B cell (primary cell): Measurements from ENCODE around the gene OXA1L. TPM values are rescaled to one million over a fixed set of nuclear protein-coding genes. Genes with fewer than 3 reads are reported as not detected.

ENCODE experiments used
- ATAC-seq: fragments of 200-7000 bp; cut with Tn5 transposase; one replicate; pipeline ENCODE4 v1.10.0; 2021; ENCODE audit warnings: low read depth, mild to moderate bottlenecking, moderate number of reproducible peaks, moderate library complexity
- CTCF ChIA-PET: fragments of 350-600 bp; sonication (Branson Sonifier 250); formaldehyde crosslinking; loops from one replicate; lab custom pipeline; 2021; ENCODE audit warnings: antibody characterized with exemption, inconsistent platforms; lab: Charles Lee
- POLR2A ChIA-PET: fragments of 350-600 bp; sonication (Branson Sonifier 250); formaldehyde crosslinking; loops from one replicate; lab custom pipeline; 2021; ENCODE audit warnings: antibody characterized with exemption; lab: Charles Lee
- DNase-seq: peaks from one replicate; pipeline ENCODE4 v3.0.0; 2013
- H2AFZ ChIP-seq: 2 replicates; pipeline ENCODE4 v1.6.1; 2012; ENCODE audit warnings: mild to moderate bottlenecking, low read depth, low read length; ENCODE audit not compliant: insufficient read depth, poor library complexity, severe bottlenecking
- H3K27ac ChIP-seq, 2 donors: 1 replicate in 1 of 2; 2 replicates in 1 of 2; pipeline ENCODE4 v1.5.1; 2012 to 2013; ENCODE audit warnings: low read length in 2 of 2, mild to moderate bottlenecking in 2 of 2, moderate library complexity in 1 of 2
- H3K27me3 ChIP-seq, 4 experiments: fragments of 200-600 bp in 1 of 4; sonication (generic) in 1 of 4; replicated peaks in 1 of 4; 1 replicate in 2 of 4; 2 replicates in 2 of 4; pipeline versions ENCODE4 v1.6.1 to v1.7.0; 2013 to 2016; ENCODE audit warnings: low read length in 3 of 4, mild to moderate bottlenecking in 2 of 4, mixed read lengths in 1 of 4, moderate library complexity in 1 of 4; ENCODE audit not compliant: insufficient read depth in 4 of 4, control insufficient read depth in 3 of 4; ENCODE audit errors: control extremely low read depth in 1 of 4
- H3K36me3 ChIP-seq, 2 experiments: replicated peaks in 1 of 2; 1 replicate in 1 of 2; 2 replicates in 1 of 2; pipeline versions ENCODE4 v1.6.1 to v1.7.1; 2013; ENCODE audit warnings: low read length in 1 of 2; ENCODE audit not compliant: insufficient read depth in 2 of 2, control insufficient read depth in 1 of 2; ENCODE audit errors: control extremely low read depth in 1 of 2, extremely low read depth in 1 of 2
- H3K4me1 ChIP-seq, 2 donors: fragments of 200-600 bp in 1 of 2; sonication (generic) in 1 of 2; 1 replicate in 1 of 2; 2 replicates in 1 of 2; pipeline versions ENCODE4 v1.5.1 to v1.6.1; 2013 to 2017; ENCODE audit warnings: low read length in 2 of 2; ENCODE audit not compliant: control insufficient read depth in 2 of 2, insufficient read depth in 2 of 2
- H3K4me2 ChIP-seq: replicated peaks from 2 replicates; pipeline ENCODE3; 2012; ENCODE audit warnings: mild to moderate bottlenecking, low read depth, low read length; ENCODE audit not compliant: poor library complexity, severe bottlenecking
- H3K4me3 ChIP-seq, 5 experiments: fragments of 200-600 bp in 1 of 5; sonication (generic) in 1 of 5; 1 replicate in 3 of 5; 2 replicates in 2 of 5; pipeline versions ENCODE4 v1.5.1 to v1.7.0; 2011 to 2016; ENCODE audit warnings: low read length in 4 of 5, mild to moderate bottlenecking in 4 of 5, low read depth in 2 of 5, control low read depth in 1 of 5, moderate library complexity in 1 of 5; ENCODE audit not compliant: insufficient read depth in 1 of 5; ENCODE audit errors: control extremely low read depth in 1 of 5, extremely low read depth in 1 of 5
- H3K79me2 ChIP-seq: fragments of 200-600 bp; sonication (generic); one replicate; pipeline ENCODE4 v1.6.0; 2016; ENCODE audit warnings: low read length; ENCODE audit not compliant: control insufficient read depth, insufficient read depth
- H3K9ac ChIP-seq: fragments of 200-600 bp; sonication (generic); 2 replicates; pipeline ENCODE4 v1.6.1; 2017; ENCODE audit warnings: mild to moderate bottlenecking, low read length, moderate library complexity
- H3K9me3 ChIP-seq, 3 donors: one replicate each; pipeline versions ENCODE4 v1.6.1 to v1.7.1; 2013; ENCODE audit warnings: low read length in 2 of 3; ENCODE audit not compliant: control insufficient read depth in 2 of 3, insufficient read depth in 1 of 3; ENCODE audit errors: control extremely low read depth in 1 of 3
- H4K20me1 ChIP-seq: 2 replicates; pipeline ENCODE4 v1.6.0; 2012; ENCODE audit warnings: mild to moderate bottlenecking, low read length; ENCODE audit not compliant: insufficient read depth, control insufficient read depth, poor library complexity, severe bottlenecking
- H3K27ac Mint-ChIP-seq: one replicate; pipeline ENCODE4 v1.8.0; 2021; ENCODE audit warnings: mixed read lengths
- H3K27me3 Mint-ChIP-seq: one replicate; pipeline ENCODE4 v1.8.0; 2021; ENCODE audit warnings: mixed read lengths
- H3K4me1 Mint-ChIP-seq: one replicate; pipeline ENCODE4 v1.8.0; 2021; ENCODE audit warnings: mixed read lengths
- H3K4me3 Mint-ChIP-seq: one replicate; pipeline ENCODE4 v1.8.0; 2021; ENCODE audit warnings: mixed read lengths
- H3K9me3 Mint-ChIP-seq: one replicate; pipeline ENCODE4 v1.8.0; 2022; ENCODE audit warnings: mixed read lengths; ENCODE audit not compliant: insufficient read depth
- CTCF ChIP-seq: fragments of 200-600 bp; IDR thresholded peaks from one replicate; pipeline ENCODE4 v1.8.0; 2022; ENCODE audit warnings: antibody characterized with exemption, mild to moderate bottlenecking
- EZH2 ChIP-seq: IDR thresholded peaks from 2 replicates; pipeline ENCODE4 v1.6.1; 2012; ENCODE audit warnings: borderline replicate concordance, low read depth, mild to moderate bottlenecking, moderate library complexity, low read length; ENCODE audit not compliant: insufficient read depth, poor library complexity, severe bottlenecking
- WGBS: methylation state at CpG from one replicate; pipeline ENCODE4 v1.1.5; 2013; ENCODE audit warnings: missing lambda C conversion rate; ENCODE audit not compliant: insufficient coverage; 5-methylcytosine and 5-hydroxymethylcytosine counted together
- intact Hi-C: fragments of 100-400 bp; cut with micrococcal nuclease; formaldehyde crosslinking; loops from one replicate; pipeline ENCODE4 v1.10.0; 2022
- polyA plus RNA-seq: library from polyadenylated mRNA; depleted of rRNA; stranded (reverse); fragments of >200 nt; gene quantifications from 2 replicates; pipeline ENCODE4 v1.2.3, GENCODE V29; 2012
- total RNA-seq, 2 donors: library from RNA; stranded (reverse); fragments of 120-200 nt in 1 of 2; gene quantifications; 1 replicate in 1 of 2; 2 replicates in 1 of 2; pipeline versions ENCODE4 v1.2.3 to v1.2.4, GENCODE V29; 2013 to 2022

OXA1L gene
- total and polyA plus RNA-seq, 2 donors (not counting 1 experiment from before 2014, with no cell fraction given) = 147 to 201 TPM

- intact Hi-C loops = no loop called here
Measured at GRCh38 chr14:22718091-22718490, 48.4 kb upstream of the OXA1L start.

GRCh38 chr14:22721213-22721612 is 45.3 kb upstream of the OXA1L start:
- H3K36me3 ChIP-seq = no peaks in the 10 kb centered on the region
- Mint-ChIP-seq H3K9me3 (peaks cover 2% of the 10 kb centered on the region), H3K27ac (no peak overlapping the region), H3K4me1 (no peaks in the 10 kb centered on the region), H3K27me3 (peaks cover 9% of the 10 kb centered on the region), H3K4me3 (no peak overlapping the region)
- ChIA-PET POLR2A (interaction anchor here (0.6 kb wide), 1 partner anchor 370 kb away, joined by 4 read pairs; no protein-coding TSS in a partner anchor), CTCF (no interaction called here)
- H3K27me3 ChIP-seq = peaks cover 0 to 3% (median 0%) of the 10 kb centered on the region in 4 experiments
- H3K4me1 ChIP-seq = no peaks in the 10 kb centered on the region
- H2AFZ ChIP-seq = no peak overlapping the region
- WGBS = no CpG with 5 or more reads among the region's 2 CpGs
- intact Hi-C loops = no loop called here
- H3K9ac ChIP-seq = no peak overlapping the region
- H3K4me2 ChIP-seq = no peak overlapping the region
- H3K79me2 ChIP-seq = no peaks in the 10 kb centered on the region
- H3K27ac ChIP-seq = no peak overlapping the region
- no peak for TF ChIP-seq CTCF
- no peak for TF ChIP-seq EZH2
- H3K4me3 ChIP-seq = no peak overlapping the region
- DNase-seq (no peak), ATAC-seq (no peak)
- peaks cover 0 to 4% (median 0%) of the 10 kb centered on the region in 3 donors for H3K9me3 ChIP-seq
- no peaks in the 10 kb centered on the region for H4K20me1 ChIP-seq

More at GRCh38 chr14:22718091-22718490, 48.4 kb upstream of the OXA1L start:
- Histone ChIP-seq H3K79me2 (no peaks in the 10 kb centered on the region), H3K36me3 (no peaks in the 10 kb centered on the region), H3K4me1 (peaks cover 5 to 6% of the 10 kb centered on the region in 2 donors), H4K20me1 (no peaks in the 10 kb centered on the region), H3K27ac (no peak overlapping the region), H3K4me2 (no peak overlapping the region), H3K9ac (no peak overlapping the region), H3K4me3 (no peak overlapping the region), H3K9me3 (peaks cover 0 to 4% (median 0%) of the 10 kb centered on the region in 3 donors), H3K27me3 (peaks cover 0 to 9% (median 4%) of the 10 kb centered on the region in 4 experiments), H2AFZ (no peak overlapping the region)
- 75% methylated on average over 1 of the region's 4 CpGs for WGBS
- no peak overlapping the region for H3K27ac Mint-ChIP-seq
- H3K9me3 Mint-ChIP-seq = peaks cover 2% of the 10 kb centered on the region
- ChIA-PET CTCF (interaction anchor here (0.6 kb wide), 1 partner anchor 12 kb away, joined by 4 read pairs; no protein-coding TSS in a partner anchor), POLR2A (interaction anchor here (1.1 kb wide), 1 partner anchor 104 kb away, joined by 12 read pairs; no protein-coding TSS in a partner anchor)
- no peak for ATAC-seq
- H3K4me1 Mint-ChIP-seq = peaks cover 5% of the 10 kb centered on the region
- DNase-seq = no peak
- no peak for TF ChIP-seq EZH2
- H3K27me3 Mint-ChIP-seq = peaks cover 12% of the 10 kb centered on the region
- no peak overlapping the region for H3K4me3 Mint-ChIP-seq
